GM18858 (cell line): Measurements from ENCODE around the gene IRX2.

Experiments
- ATAC-seq: cut with Tn5 transposase; IDR thresholded peaks from one replicate; pipeline ENCODE4 v1.9.1; 2021; ENCODE audit not compliant: unreplicated experiment

The IRX2 gene

GRCh38 chr5:2742921-2743679 lies 8.4 kb downstream of the IRX2 start:
- no peak for ATAC-seq

GRCh38 chr5:2741956-2742355 lies 9.5 kb downstream of the IRX2 start:
- ATAC-seq: no peak

- ATAC-seq: no peak
These were observed 10.5 kb downstream of the IRX2 start for GRCh38 chr5:2740876-2741555.

GRCh38 chr5:2740051-2740875 lies 11.2 kb downstream of the IRX2 start:
- ATAC-seq: no peak

GRCh38 chr5:2739360-2740050 lies 12.0 kb downstream of the IRX2 start:
- no peak for ATAC-seq

- ATAC-seq: no peak
These were observed 12.6 kb downstream of the IRX2 start for GRCh38 chr5:2738700-2739359.

GRCh38 chr5:2738156-2738699 lies 13.2 kb downstream of the IRX2 start:
- no peak for ATAC-seq

GRCh38 chr5:2737273-2738155 lies 14.0 kb downstream of the IRX2 start:
- ATAC-seq: no peak

- ATAC-seq: no peak
These were observed 14.6 kb downstream of the IRX2 start for GRCh38 chr5:2736872-2737271.

- ATAC-seq: no peak
These were observed 15.5 kb downstream of the IRX2 start for GRCh38 chr5:2735996-2736395.

- no peak for ATAC-seq
These were observed 18.6 kb downstream of the IRX2 start for GRCh38 chr5:2732850-2733249.

- no peak for ATAC-seq
These were observed 19.5 kb downstream of the IRX2 start for GRCh38 chr5:2732004-2732403.

- no peak for ATAC-seq
These were observed 22.3 kb downstream of the IRX2 start for GRCh38 chr5:2729189-2729588.

GRCh38 chr5:2727550-2727949 lies 23.9 kb downstream of the IRX2 start:
- ATAC-seq: no peak

GRCh38 chr5:2725980-2726765 lies 25.3 kb downstream of the IRX2 start:
- no peak for ATAC-seq

GRCh38 chr5:2724831-2725230 lies 26.6 kb downstream of the IRX2 start:
- no peak for ATAC-seq

- no peak for ATAC-seq
These were observed 27.4 kb downstream of the IRX2 start for GRCh38 chr5:2724031-2724581.

GRCh38 chr5:2722901-2723300 lies 28.6 kb downstream of the IRX2 start:
- ATAC-seq: no peak
